HepG2 (cell line): ENCODE measurements around the gene UNC5CL. TPM values are rescaled to one million over a fixed set of nuclear protein-coding genes. Genes with fewer than 3 reads are reported as not detected.
A peak's percentile ranks its signal among the peaks of the same experiment; 100 is the strongest.

Source experiments
- ATAC-seq: fragments of 200-7000 bp; cut with Tn5 transposase; 3 replicates; pipeline ENCODE4 v1.9.1; 2020; ENCODE audit warnings: mild to moderate bottlenecking, moderate library complexity
- BruUV-seq: library from RNA; stranded (reverse); fragments of 400-500 nt; replicated peaks from 2 replicates; lab custom pipeline; 2021; lab: Mats Ljungman, UMichigan
- CTCF ChIA-PET: fragments of 300-600 bp; formaldehyde crosslinking; extraction: SDS; loops from one replicate; lab custom pipeline; 2021; ENCODE audit warnings: low total read pairs, inconsistent platforms, low intra/inter-chr PET ratio; lab: Yijun Ruan, JAX
- POLR2A ChIA-PET: fragments of 350-600 bp; sonication (Branson Sonifier 250); formaldehyde crosslinking; loops from one replicate; lab custom pipeline; 2020; ENCODE audit warnings: antibody characterized with exemption, inconsistent platforms; lab: Yijun Ruan, JAX
- DNase-seq: peaks from one replicate; pipeline ENCODE4 v3.0.0-alpha.2; 2015; ENCODE audit warnings: low spot score
- FAIRE-seq: peaks from 3 replicates; lab custom pipeline; 2011; peaks lifted over from hg19 to GRCh38; lab: Jason Lieb, UNC
- H2AFZ ChIP-seq: one replicate; pipeline ENCODE4 v1.6.1; 2011; ENCODE audit warnings: low read length, inconsistent platforms
- H3K27ac ChIP-seq: fragments of 300-600 bp; 3 replicates; pipeline ENCODE4 v1.8.0; 2011; ENCODE audit warnings: mixed run types, mild to moderate bottlenecking, mixed read lengths, low read length, inconsistent platforms; ENCODE audit not compliant: insufficient read depth; ENCODE audit errors: extremely low read length
- H3K27me3 ChIP-seq, 2 experiments: fragments of 200-600 bp in 1 of 2; 2 replicates in 1 of 2; 3 replicates in 1 of 2; pipeline versions ENCODE4 v1.6.0 to v1.8.0; 2011; ENCODE audit warnings: low read length in 2 of 2, mild to moderate bottlenecking in 2 of 2, moderate library complexity in 2 of 2, inconsistent platforms in 1 of 2; ENCODE audit not compliant: insufficient read depth in 2 of 2, control insufficient read depth in 1 of 2
- H3K36me3 ChIP-seq, 2 experiments: fragments of 200-600 bp in 1 of 2; replicated peaks in 1 of 2; 2 replicates in 1 of 2; 3 replicates in 1 of 2; pipeline versions ENCODE4 v1.5.1 to v1.8.0; 2011; ENCODE audit warnings: low read length in 2 of 2, inconsistent platforms in 1 of 2; ENCODE audit not compliant: insufficient read depth in 2 of 2, control insufficient read depth in 1 of 2
- H3K4me1 ChIP-seq: 2 replicates; pipeline ENCODE4 v1.5.1; 2012; ENCODE audit warnings: low read length, inconsistent platforms; ENCODE audit not compliant: insufficient read depth
- H3K4me2 ChIP-seq: 2 replicates; pipeline ENCODE4 v1.6.0; 2011; ENCODE audit warnings: low read depth, low read length, inconsistent platforms
- H3K4me3 ChIP-seq, 3 experiments: fragments of 200-600 bp in 1 of 3; sonication (generic), shearing (Covaris generic) in 1 of 3; replicated peaks in 1 of 3; 2 replicates each; pipeline ENCODE4 v1.5.1; 2011 to 2016; ENCODE audit warnings: low read length in 3 of 3, inconsistent platforms in 2 of 3, low read depth in 2 of 3, mild to moderate bottlenecking in 2 of 3, control low read depth in 1 of 3, mixed read lengths in 1 of 3; ENCODE audit not compliant: insufficient read depth in 1 of 3
- H3K79me2 ChIP-seq: one replicate; pipeline ENCODE4 v1.6.1; 2011; ENCODE audit warnings: low read length, inconsistent platforms; ENCODE audit not compliant: insufficient read depth
- H3K9ac ChIP-seq: 2 replicates; pipeline ENCODE4 v1.6.0; 2011; ENCODE audit warnings: mild to moderate bottlenecking, low read depth, low read length, inconsistent platforms; ENCODE audit not compliant: insufficient read depth
- H3K9me3 ChIP-seq: 2 replicates; pipeline ENCODE4 v1.5.1; 2012; ENCODE audit warnings: mild to moderate bottlenecking, low read length
- H4K20me1 ChIP-seq: 2 replicates; pipeline ENCODE4 v1.6.0; 2011; ENCODE audit warnings: inconsistent platforms, mild to moderate bottlenecking, low read length, moderate library complexity; ENCODE audit not compliant: insufficient read depth
- ARID2 ChIP-seq: sonication (generic); formaldehyde crosslinking; IDR thresholded peaks from 2 replicates; pipeline ENCODE4 v1.8.1; 2022; ENCODE audit warnings: mild to moderate bottlenecking, missing genetic modification reagents, borderline replicate concordance
- DMAP1 ChIP-seq: IDR thresholded peaks from 2 replicates; pipeline ENCODE4 v1.6.1; 2016
- DPF2 ChIP-seq: sonication (generic); formaldehyde crosslinking; IDR thresholded peaks from 2 replicates; pipeline ENCODE4 v1.4.0; 2020; ENCODE audit warnings: mild to moderate bottlenecking, low read depth, missing genetic modification reagents, borderline replicate concordance
- KLF9 ChIP-seq: IDR thresholded peaks from 2 replicates; pipeline ENCODE4 v1.6.1; 2016; ENCODE audit warnings: low read depth
- RFX1 ChIP-seq: fragments of 450-650 bp; IDR thresholded peaks from 2 replicates; pipeline ENCODE4 v1.6.1; 2017
- TCF7 ChIP-seq: sonication (generic); IDR thresholded peaks from 2 replicates; pipeline ENCODE4 v1.6.1; 2016; ENCODE audit warnings: antibody characterized with exemption, low read depth
- ZFY ChIP-seq: sonication (generic); formaldehyde crosslinking; IDR thresholded peaks from 2 replicates; pipeline ENCODE4 v1.4.0; 2020; ENCODE audit warnings: missing genetic modification reagents
- WGBS: methylation state at CpG from one replicate; pipeline ENCODE4 v1.1.6; 2017; ENCODE audit warnings: low lambda C conversion rate; 5-methylcytosine and 5-hydroxymethylcytosine counted together
- in situ Hi-C: cut with HindIII; loops from 2 replicates; pipeline ENCODE4 v1.10.0; 2017; ENCODE audit warnings: low pct_unique_long_range_greater_than_20kb; ENCODE audit not compliant: extremely low pct_ligation_motif_present
- intact Hi-C: fragments of 100-400 bp; cut with micrococcal nuclease; formaldehyde crosslinking; loops from one replicate; pipeline ENCODE4 v1.10.0; 2022; ENCODE audit not compliant: unreplicated experiment
- polyA plus RNA-seq, 8 experiments: library from polyadenylated mRNA; depleted of rRNA in 3 of 8; stranded (reverse) in 7 of 8; unstranded in 1 of 8; fragments of >200 nt; fragmentation: Illumina TruSeq in 4 of 8; extraction: Trizol in 4 of 8; gene quantifications; 2 replicates each; pipeline versions ENCODE4 v1.2.1 to v1.2.3, GENCODE V29; 2011 to 2016; ENCODE audit warnings: low read depth in 4 of 8, missing spikeins in 1 of 8, mixed read lengths in 1 of 8; ENCODE audit not compliant: insufficient read depth in 1 of 8
- total RNA-seq, 5 experiments: library from RNA; depleted of rRNA; stranded (reverse); fragments of >200 nt; fragmentation: Illumina TruSeq; extraction: Trizol; gene quantifications; 2 replicates each; pipeline ENCODE4 v1.2.3, GENCODE V29; 2016; ENCODE audit warnings: low read depth in 1 of 5
- TF ChIP-seq, protein P1 (sequence below): sonication (generic); formaldehyde crosslinking; IDR thresholded peaks from 2 replicates; pipeline ENCODE4 v1.8.0; 2022; ENCODE audit warnings: mild to moderate bottlenecking, missing genetic modification reagents
- TF ChIP-seq, protein P2 (sequence below): IDR thresholded peaks from 2 replicates; pipeline ENCODE4 v1.6.1; 2016; ENCODE audit warnings: missing compliant biosample characterization, missing genetic modification reagents, borderline replicate concordance
- TF ChIP-seq, protein P3 (sequence below): sonication (generic); formaldehyde crosslinking; IDR thresholded peaks from 2 replicates; pipeline ENCODE4 v1.8.0; 2023; ENCODE audit warnings: mild to moderate bottlenecking, missing genetic modification reagents

The UNC5CL gene
- total and polyA plus RNA-seq, 2 of the 13 experiments (the other 11 are each of a cell fraction or from before 2014, with no cell fraction given) = 2.4 to 2.5 TPM

DNA sequence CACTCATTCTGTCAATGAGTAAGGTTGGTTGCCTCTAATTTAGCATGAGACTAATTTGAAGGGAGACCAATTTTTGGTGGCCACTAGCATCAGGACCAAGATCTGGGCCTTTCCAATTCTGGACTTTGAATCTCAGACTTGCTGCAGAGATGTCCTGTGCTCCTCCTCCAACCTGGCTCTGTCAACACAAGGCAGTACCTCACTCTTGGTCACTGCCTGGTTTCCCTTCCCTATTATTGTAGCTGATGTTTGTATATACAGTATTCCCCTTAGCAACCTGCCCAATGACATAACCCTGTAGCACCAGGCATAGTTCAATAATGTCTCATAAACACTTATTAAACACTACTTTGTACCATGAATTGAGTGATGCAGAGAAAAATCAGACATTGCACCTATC lies 50.4 kb downstream of the UNC5CL start:
- no peak for ATAC-seq
- Histone ChIP-seq H3K4me1 (peaks cover 57% of the 10 kb centered on the region), H3K9ac (no peak overlapping the region), H4K20me1 (no peaks in the 10 kb centered on the region), H3K36me3 (no peaks in the 10 kb centered on the region), H3K27me3 (peaks cover 0 to 4% of the 10 kb centered on the region in 2 experiments; a peak in 2 of 5 replicates), H3K4me3 (no peak overlapping the region), H2AFZ (no peak overlapping the region), H3K4me2 (no peak overlapping the region), H3K79me2 (no peaks in the 10 kb centered on the region), H3K27ac (no peak overlapping the region), H3K9me3 (no peaks in the 10 kb centered on the region)
- in situ Hi-C loops = no loop called here
- DNase-seq = no peak
- intact Hi-C loops = no loop called here
- no peak for FAIRE-seq
- ChIA-PET CTCF (no interaction called here), POLR2A (no interaction called here)
- no TSS peak for BruUV-seq
- TF ChIP-seq DPF2 (no peak), RFX1 (0 out of 2 replicates have a peak, but pooled peaks have one; percentile 9)

DNA sequence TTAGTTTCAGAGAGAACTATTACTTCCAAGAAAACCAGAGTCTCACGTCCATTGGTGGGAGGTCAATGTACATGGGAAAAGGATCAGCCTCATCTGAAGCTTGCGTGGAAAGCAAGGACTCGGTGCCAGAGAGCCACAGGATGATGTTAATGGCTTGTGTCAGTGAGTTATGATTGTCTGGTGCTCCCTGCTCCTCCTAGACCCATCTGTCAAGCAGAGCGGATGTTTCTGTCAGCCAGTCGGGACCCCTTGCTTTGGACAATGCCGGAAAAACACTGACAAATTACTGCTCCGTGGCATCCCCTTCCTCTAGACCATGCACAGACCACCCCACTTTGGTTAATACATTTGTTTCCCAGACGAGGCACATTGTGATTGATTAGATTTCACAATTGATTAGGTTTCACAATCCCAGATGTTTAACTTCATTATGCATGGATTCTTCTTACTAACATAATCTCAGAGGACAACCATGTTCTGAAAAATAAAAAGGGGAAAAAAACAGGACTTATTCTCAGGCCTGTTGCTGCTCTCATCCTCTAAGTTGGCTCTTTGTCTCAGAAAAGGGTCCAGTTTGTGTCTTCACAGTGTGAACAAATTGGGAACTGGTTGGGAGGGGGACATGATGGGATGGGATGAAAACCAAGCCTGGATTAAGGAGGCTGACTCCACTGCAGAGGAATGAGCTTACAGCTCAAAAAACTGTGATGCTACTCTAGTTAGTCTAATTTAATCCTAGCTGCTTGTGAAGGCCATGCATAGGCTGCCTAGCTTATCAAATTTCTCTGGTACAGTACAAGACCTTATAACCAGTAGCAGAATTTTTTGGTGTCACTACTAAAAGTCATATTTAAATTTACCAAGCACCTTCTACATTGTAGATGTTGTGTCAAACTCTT lies 51.9 kb downstream of the UNC5CL start:
- H3K27ac ChIP-seq = no peak overlapping the region
- peaks cover 0 to 4% of the 10 kb centered on the region in 2 experiments; a peak in 3 of 5 replicates for H3K27me3 ChIP-seq
- ChIA-PET CTCF (no interaction called here), POLR2A (interaction anchor here (1.0 kb wide), 1 partner anchor 10 kb away, joined by 3 read pairs; no protein-coding TSS in a partner anchor)
- FAIRE-seq (no peak), ATAC-seq (no peak), DNase-seq (no peak)
- no peaks in the 10 kb centered on the region for H3K79me2 ChIP-seq
- H3K4me3 ChIP-seq = no peak overlapping the region
- 60% methylated on average over 8 of the region's 8 CpGs for WGBS
- H3K9ac ChIP-seq = no peak overlapping the region
- H3K4me1 ChIP-seq = peaks cover 42% of the 10 kb centered on the region
- in situ Hi-C loops (no loop called here), intact Hi-C loops (no loop called here)
- no peak overlapping the region for H3K4me2 ChIP-seq
- no TSS peak for BruUV-seq
- H3K36me3 ChIP-seq = no peaks in the 10 kb centered on the region
- no peaks in the 10 kb centered on the region for H4K20me1 ChIP-seq
- no peaks in the 10 kb centered on the region for H3K9me3 ChIP-seq
- no peak overlapping the region for H2AFZ ChIP-seq
- TF ChIP-seq DMAP1 = no peak
- TF ChIP-seq, protein P1, sequence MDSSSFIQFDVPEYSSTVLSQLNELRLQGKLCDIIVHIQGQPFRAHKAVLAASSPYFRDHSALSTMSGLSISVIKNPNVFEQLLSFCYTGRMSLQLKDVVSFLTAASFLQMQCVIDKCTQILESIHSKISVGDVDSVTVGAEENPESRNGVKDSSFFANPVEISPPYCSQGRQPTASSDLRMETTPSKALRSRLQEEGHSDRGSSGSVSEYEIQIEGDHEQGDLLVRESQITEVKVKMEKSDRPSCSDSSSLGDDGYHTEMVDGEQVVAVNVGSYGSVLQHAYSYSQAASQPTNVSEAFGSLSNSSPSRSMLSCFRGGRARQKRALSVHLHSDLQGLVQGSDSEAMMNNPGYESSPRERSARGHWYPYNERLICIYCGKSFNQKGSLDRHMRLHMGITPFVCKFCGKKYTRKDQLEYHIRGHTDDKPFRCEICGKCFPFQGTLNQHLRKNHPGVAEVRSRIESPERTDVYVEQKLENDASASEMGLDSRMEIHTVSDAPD = no peak
- TF ChIP-seq ZFY (CRISPR knock-in tag) = no peak
- TF ChIP-seq KLF9 (CRISPR knock-in tag) = no peak
- TF ChIP-seq TCF7 = no peak
- TF ChIP-seq, protein P2, sequence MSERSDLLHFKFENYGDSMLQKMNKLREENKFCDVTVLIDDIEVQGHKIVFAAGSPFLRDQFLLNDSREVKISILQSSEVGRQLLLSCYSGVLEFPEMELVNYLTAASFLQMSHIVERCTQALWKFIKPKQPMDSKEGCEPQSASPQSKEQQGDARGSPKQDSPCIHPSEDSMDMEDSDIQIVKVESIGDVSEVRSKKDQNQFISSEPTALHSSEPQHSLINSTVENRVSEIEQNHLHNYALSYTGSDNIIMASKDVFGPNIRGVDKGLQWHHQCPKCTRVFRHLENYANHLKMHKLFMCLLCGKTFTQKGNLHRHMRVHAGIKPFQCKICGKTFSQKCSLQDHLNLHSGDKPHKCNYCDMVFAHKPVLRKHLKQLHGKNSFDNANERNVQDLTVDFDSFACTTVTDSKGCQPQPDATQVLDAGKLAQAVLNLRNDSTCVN (CRISPR knock-in tag) = no peak
- TF ChIP-seq, protein P3, sequence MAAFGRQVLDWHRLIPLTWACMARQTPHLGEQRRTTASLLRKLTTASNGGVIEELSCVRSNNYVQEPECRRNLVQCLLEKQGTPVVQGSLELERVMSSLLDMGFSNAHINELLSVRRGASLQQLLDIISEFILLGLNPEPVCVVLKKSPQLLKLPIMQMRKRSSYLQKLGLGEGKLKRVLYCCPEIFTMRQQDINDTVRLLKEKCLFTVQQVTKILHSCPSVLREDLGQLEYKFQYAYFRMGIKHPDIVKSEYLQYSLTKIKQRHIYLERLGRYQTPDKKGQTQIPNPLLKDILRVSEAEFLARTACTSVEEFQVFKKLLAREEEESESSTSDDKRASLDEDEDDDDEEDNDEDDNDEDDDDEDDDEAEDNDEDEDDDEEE (CRISPR knock-in tag) = no peak
- no peak for TF ChIP-seq ARID2 (CRISPR knock-in tag)
